Activated naive CD8-positive, alpha-beta T cell treated with anti-CD3 and anti-CD28 coated beads, Interleukin-2, amount 10 ng/mL, durations not matched to agents 7 days and 5 days (primary cell): ENCODE measurements around the gene GALNT9. TPM values are rescaled to one million over a fixed set of nuclear protein-coding genes. Genes with fewer than 3 reads are reported as not detected.
"Not testable (repeated sequence)": the region's sequence is repeated elsewhere in the genome, so short reads cannot be mapped to it uniquely, and the experiment has no call there.

Experiments used
- ATAC-seq: fragments of 150-1000 bp; cut with Tn5 transposase; one replicate; pipeline ENCODE4 v1.10.0; 2021; ENCODE audit warnings: low read depth, moderate library complexity
- POLR2A ChIA-PET: fragments of 350-600 bp; sonication (Branson Sonifier 250); formaldehyde crosslinking; loops from one replicate; lab custom pipeline; 2021; ENCODE audit warnings: antibody characterized with exemption; lab: Charles Lee
- DNase-seq: peaks from one replicate; pipeline ENCODE4 v3.0.0; 2021
- H3K27ac Mint-ChIP-seq: one replicate; pipeline ENCODE4 v1.8.0; 2022; ENCODE audit warnings: mild to moderate bottlenecking, mixed read lengths
- H3K27me3 Mint-ChIP-seq: one replicate; pipeline ENCODE4 v1.8.0; 2022; ENCODE audit warnings: mild to moderate bottlenecking, moderate library complexity, mixed read lengths
- H3K36me3 Mint-ChIP-seq: one replicate; pipeline ENCODE4 v1.8.0; 2021; ENCODE audit warnings: mild to moderate bottlenecking, mixed read lengths
- H3K4me1 Mint-ChIP-seq: one replicate; pipeline ENCODE4 v1.8.0; 2021; ENCODE audit warnings: mixed read lengths
- H3K4me3 Mint-ChIP-seq: one replicate; pipeline ENCODE4 v1.8.0; 2022; ENCODE audit warnings: mild to moderate bottlenecking, moderate library complexity, mixed read lengths
- H3K9me3 Mint-ChIP-seq: one replicate; pipeline ENCODE4 v1.8.0; 2021; ENCODE audit warnings: mixed read lengths
- total RNA-seq, 2 experiments: library from RNA; stranded (reverse); gene quantifications; one replicate each; pipeline ENCODE4 v1.2.3, GENCODE V29; 2021

The GALNT9 gene
- total RNA-seq, 2 experiments from 2014 or later = not detected

GRCh38 chr12:132249689-132250478 is 79.5 kb downstream of the GALNT9 start:
- H3K27ac Mint-ChIP-seq = no peak overlapping the region
- POLR2A ChIA-PET = no interaction called here
- H3K36me3 Mint-ChIP-seq = no peaks in the 10 kb centered on the region
- no peak overlapping the region for H3K4me3 Mint-ChIP-seq
- H3K9me3 Mint-ChIP-seq = no peaks in the 10 kb centered on the region
- DNase-seq (no peak), ATAC-seq (no peak)
- peaks cover 2% of the 10 kb centered on the region for H3K27me3 Mint-ChIP-seq
- H3K4me1 Mint-ChIP-seq = no peaks in the 10 kb centered on the region

DNA sequence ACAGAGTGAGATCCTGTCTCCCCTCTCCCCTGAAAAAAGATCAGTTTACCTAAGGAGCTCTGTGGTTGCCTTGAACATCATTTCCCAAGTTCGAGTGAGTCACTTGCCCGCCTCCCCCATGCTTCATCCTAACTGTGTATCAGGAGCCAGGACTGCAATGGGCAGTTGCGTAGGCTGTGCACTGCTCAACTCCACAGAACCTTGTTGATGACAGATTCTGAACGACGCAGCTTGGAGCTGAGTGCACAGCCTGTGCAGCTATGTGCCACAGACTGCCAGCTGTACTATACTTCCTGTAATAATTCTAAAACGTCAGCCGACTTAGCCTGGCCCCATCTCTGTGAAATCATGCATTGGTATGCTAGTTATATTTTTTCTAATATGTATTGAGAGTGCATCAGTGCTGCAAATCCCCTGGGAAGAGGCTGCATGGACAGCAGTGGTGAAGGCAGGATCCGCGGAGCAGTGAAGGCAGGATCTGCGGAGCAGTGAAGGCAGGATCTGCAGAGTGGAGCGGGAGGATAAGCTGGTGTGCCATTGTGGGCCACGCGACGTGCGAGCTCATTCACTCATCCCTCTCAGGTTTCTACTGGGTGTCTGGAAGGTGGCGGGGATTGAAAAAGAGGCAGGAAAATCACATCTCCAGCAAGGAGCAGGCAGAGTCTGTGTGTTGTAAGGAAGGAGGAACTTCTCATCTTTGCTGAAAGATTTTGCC is 80.8 kb downstream of the GALNT9 start:
- no peak for DNase-seq
- no peaks in the 10 kb centered on the region for H3K36me3 Mint-ChIP-seq
- POLR2A ChIA-PET = no interaction called here
- no peak overlapping the region for H3K4me3 Mint-ChIP-seq
- no peak overlapping the region for H3K27ac Mint-ChIP-seq
- H3K9me3 Mint-ChIP-seq = no peaks in the 10 kb centered on the region
- peaks cover 2% of the 10 kb centered on the region for H3K4me1 Mint-ChIP-seq
- H3K27me3 Mint-ChIP-seq = peaks cover 2% of the 10 kb centered on the region
- no peak for ATAC-seq

GRCh38 chr12:132247718-132248452 is 81.5 kb downstream of the GALNT9 start:
- POLR2A ChIA-PET = no interaction called here
- no peaks in the 10 kb centered on the region for H3K9me3 Mint-ChIP-seq
- no peak for ATAC-seq
- DNase-seq = no peak
- peaks cover 3% of the 10 kb centered on the region for H3K4me1 Mint-ChIP-seq
- no peak overlapping the region for H3K27ac Mint-ChIP-seq
- H3K4me3 Mint-ChIP-seq = no peak overlapping the region
- no peaks in the 10 kb centered on the region for H3K36me3 Mint-ChIP-seq
- H3K27me3 Mint-ChIP-seq = peaks cover 2% of the 10 kb centered on the region

GRCh38 chr12:132246997-132247717 is 82.2 kb downstream of the GALNT9 start:
- Mint-ChIP-seq H3K4me3 (no peak overlapping the region), H3K4me1 (peaks cover 3% of the 10 kb centered on the region), H3K36me3 (no peaks in the 10 kb centered on the region), H3K9me3 (no peaks in the 10 kb centered on the region), H3K27ac (no peak overlapping the region), H3K27me3 (peaks cover 2% of the 10 kb centered on the region)
- no peak for ATAC-seq
- POLR2A ChIA-PET = no interaction called here
- DNase-seq = no peak

DNA sequence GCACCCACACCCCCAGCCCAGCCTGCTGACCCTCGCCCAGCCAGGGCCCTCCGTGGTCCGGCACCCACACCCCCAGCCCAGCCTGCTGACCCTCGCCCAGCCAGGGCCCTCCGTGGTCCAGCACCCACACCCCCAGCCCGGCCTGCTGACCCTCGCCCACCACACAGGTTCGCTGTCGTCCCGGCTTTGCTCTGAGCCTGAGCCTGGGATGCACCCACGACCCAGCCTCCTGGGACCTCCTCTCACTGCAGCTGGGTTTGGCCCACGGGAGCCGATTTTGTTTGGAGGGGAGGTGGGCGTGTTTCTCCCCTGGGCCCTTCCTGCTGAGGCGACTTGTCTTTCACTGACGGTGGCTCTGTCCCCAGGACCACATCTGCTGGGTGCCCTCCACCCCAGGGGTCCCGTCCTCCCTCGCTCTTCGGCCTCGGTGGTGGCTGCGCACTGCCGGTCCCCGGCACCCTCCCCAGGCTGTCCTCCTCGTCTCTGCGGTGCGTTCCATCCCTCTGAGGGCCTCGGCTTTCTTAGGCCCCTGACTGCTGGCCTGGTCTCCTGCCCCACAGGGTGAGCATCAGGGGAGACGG is 83.8 kb downstream of the GALNT9 start:
- Mint-ChIP-seq H3K9me3 (no peaks in the 10 kb centered on the region), H3K36me3 (no peaks in the 10 kb centered on the region), H3K27me3 (peaks cover 2% of the 10 kb centered on the region), H3K4me3 (no peak overlapping the region), H3K27ac (no peak overlapping the region), H3K4me1 (peaks cover 3% of the 10 kb centered on the region)
- no peak for ATAC-seq
- DNase-seq = no peak
- POLR2A ChIA-PET = no interaction called here

DNA sequence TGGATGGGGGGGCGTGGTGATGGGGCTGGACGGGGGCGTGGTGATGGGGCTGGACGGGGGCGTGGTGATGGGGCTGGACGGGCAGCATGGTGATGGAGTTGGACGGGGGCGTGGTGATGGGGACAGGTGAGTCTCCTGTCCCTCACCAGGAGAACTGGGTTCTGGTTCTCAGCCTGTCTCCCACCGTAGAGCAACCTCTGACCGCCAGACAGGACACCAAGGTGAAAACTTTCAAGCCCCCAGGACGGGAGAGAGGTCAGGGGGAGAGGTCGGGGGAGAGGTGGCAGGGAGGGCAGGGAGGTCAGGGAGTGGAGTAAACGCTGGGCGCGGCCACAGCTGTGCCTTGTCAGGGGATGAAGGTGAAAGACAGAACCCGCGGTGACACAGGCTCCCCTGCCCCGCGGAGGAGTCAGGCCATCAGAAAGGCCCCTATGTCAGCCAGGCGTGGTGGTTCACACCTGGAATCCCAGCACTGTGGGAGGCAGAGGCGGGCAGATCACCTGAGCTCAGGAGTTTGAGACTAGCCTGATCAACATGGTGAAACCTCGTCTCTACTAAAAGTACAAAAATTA is 84.6 kb downstream of the GALNT9 start:
- Mint-ChIP-seq H3K9me3 (no peaks in the 10 kb centered on the region), H3K27me3 (peaks cover 2% of the 10 kb centered on the region), H3K27ac (no peak overlapping the region), H3K4me3 (no peak overlapping the region), H3K4me1 (peaks cover 3% of the 10 kb centered on the region), H3K36me3 (no peaks in the 10 kb centered on the region)
- DNase-seq (no peak), ATAC-seq (no peak)
- POLR2A ChIA-PET = no interaction called here

GRCh38 chr12:132243596-132244310 is 85.6 kb downstream of the GALNT9 start:
- peaks cover 3% of the 10 kb centered on the region for H3K4me1 Mint-ChIP-seq
- H3K36me3 Mint-ChIP-seq = no peaks in the 10 kb centered on the region
- POLR2A ChIA-PET = no interaction called here
- no peak overlapping the region for H3K4me3 Mint-ChIP-seq
- ATAC-seq (no peak), DNase-seq (no peak)
- H3K9me3 Mint-ChIP-seq = no peaks in the 10 kb centered on the region
- H3K27me3 Mint-ChIP-seq = no peaks in the 10 kb centered on the region
- H3K27ac Mint-ChIP-seq = no peak overlapping the region

- DNase-seq, H3K27ac Mint-ChIP-seq, POLR2A ChIA-PET, H3K4me1 Mint-ChIP-seq, ATAC-seq, H3K36me3 Mint-ChIP-seq, H3K4me3 Mint-ChIP-seq, H3K9me3 Mint-ChIP-seq, H3K27me3 Mint-ChIP-seq: not testable (repeated sequence)
These were observed 86.2 kb downstream of the GALNT9 start for GRCh38 chr12:132243171-132243570.

GRCh38 chr12:132240669-132241007 is 88.8 kb downstream of the GALNT9 start:
- DNase-seq, H3K9me3 Mint-ChIP-seq, H3K27ac Mint-ChIP-seq, H3K36me3 Mint-ChIP-seq, H3K27me3 Mint-ChIP-seq, POLR2A ChIA-PET, ATAC-seq, H3K4me3 Mint-ChIP-seq, H3K4me1 Mint-ChIP-seq: not testable (repeated sequence)

- no peaks in the 10 kb centered on the region for H3K9me3 Mint-ChIP-seq
- no peak overlapping the region for H3K27ac Mint-ChIP-seq
- ATAC-seq = no peak
- peaks cover 3% of the 10 kb centered on the region for H3K4me1 Mint-ChIP-seq
- no peak overlapping the region for H3K4me3 Mint-ChIP-seq
- no peak for DNase-seq
- POLR2A ChIA-PET = no interaction called here
- H3K36me3 Mint-ChIP-seq = no peaks in the 10 kb centered on the region
- H3K27me3 Mint-ChIP-seq = no peaks in the 10 kb centered on the region
These were observed 89.4 kb downstream of the GALNT9 start for GRCh38 chr12:132239796-132240668.

- Mint-ChIP-seq H3K27ac (no peak overlapping the region), H3K36me3 (no peaks in the 10 kb centered on the region), H3K27me3 (no peaks in the 10 kb centered on the region), H3K4me1 (peaks cover 3% of the 10 kb centered on the region), H3K9me3 (no peaks in the 10 kb centered on the region), H3K4me3 (no peak overlapping the region)
- ATAC-seq (no peak), DNase-seq (no peak)
- POLR2A ChIA-PET = no interaction called here
These were observed 90.0 kb downstream of the GALNT9 start for GRCh38 chr12:132239392-132239791.
